Colonic mucosa (tissue), 4 donors: Measurements from ENCODE around the gene RABEP2. TPM values are rescaled to one million over a fixed set of nuclear protein-coding genes. Genes with fewer than 3 reads are reported as not detected.
"Not testable (repeated sequence)": the region's sequence is repeated elsewhere in the genome, so short reads cannot be mapped to it uniquely, and the experiment has no call there.

Source experiments
- DNase-seq: peaks from one replicate; pipeline ENCODE4 v3.0.0-alpha.2; 2020
- H3K27ac ChIP-seq: fragments of 200-600 bp; one replicate; pipeline ENCODE4 v1.8.0; 2021
- H3K27me3 ChIP-seq: fragments of 200-600 bp; one replicate; pipeline ENCODE4 v1.8.0; 2021
- H3K36me3 ChIP-seq: fragments of 200-600 bp; one replicate; pipeline ENCODE4 v1.8.0; 2021
- H3K4me1 ChIP-seq: fragments of 200-600 bp; one replicate; pipeline ENCODE4 v1.8.0; 2021; ENCODE audit warnings: mild to moderate bottlenecking
- H3K4me3 ChIP-seq: fragments of 200-600 bp; one replicate; pipeline ENCODE4 v1.8.0; 2021
- H3K9ac ChIP-seq, 2 donors: one replicate each; pipeline ENCODE4 v1.7.0; 2013; ENCODE audit warnings: control low read depth in 2 of 2, low read depth in 2 of 2, low read length in 2 of 2
- H3K9me3 ChIP-seq: fragments of 200-600 bp; one replicate; pipeline ENCODE4 v1.8.0; 2021
- CTCF ChIP-seq: fragments of 200-600 bp; IDR thresholded peaks from one replicate; pipeline ENCODE4 v1.8.0; 2022; ENCODE audit warnings: antibody characterized with exemption, mild to moderate bottlenecking
- intact Hi-C: fragments of 100-400 bp; cut with DNase I; formaldehyde crosslinking; loops from one replicate; pipeline ENCODE4 v1.14.1; 2022
- total RNA-seq, 2 donors: library from RNA; stranded (reverse); fragmentation: NEBNext Ultra II Directional in 1 of 2; extraction: Animal tissue kit (Norgen Biotek cat#: 25700) in 1 of 2; gene quantifications; one replicate each; pipeline ENCODE4 v1.2.1, GENCODE V29; 2021
- donor health status: healthy.
- donor health status: DM: no; HTN: no; CAD: no.
- donor health status: DM: no; HTN: no; CAD: no.

RABEP2 gene
- total RNA-seq, 2 donors from 2014 or later: 24.5 to 47.4 TPM

- H3K36me3 ChIP-seq: no peaks in the 10 kb centered on the region
- H3K4me1 ChIP-seq: peaks cover 7% of the 10 kb centered on the region
- TF ChIP-seq CTCF: no peak
- intact Hi-C loops: no loop called here
- peak within 1 kb of the TSS; percentile 76 to 94 for H3K9ac ChIP-seq
- peak within 1 kb of the TSS; percentile 99 for H3K4me3 ChIP-seq
- peak; percentile 100 for DNase-seq
- H3K9me3 ChIP-seq: no peaks in the 10 kb centered on the region
- no peaks in the 10 kb centered on the region for H3K27me3 ChIP-seq
- peak within 1 kb of the TSS; percentile 82 for H3K27ac ChIP-seq
These were observed 25.8 kb upstream of the RABEP2 start, which contains the start of gene NFATC2IP for GRCh38 chr16:28950648-28951409. Gene NFATC2IP (plus strand): TSS chr16:28950937. CDS start chr16:28951012, 75 bp downstream.

GRCh38 chr16:28946681-28947080, 21.6 kb upstream of the RABEP2 start:
- no peak for DNase-seq
- Histone ChIP-seq H3K27me3 (no peaks in the 10 kb centered on the region), H3K9me3 (no peaks in the 10 kb centered on the region), H3K9ac (no peak overlapping the region), H3K4me1 (peaks cover 4% of the 10 kb centered on the region), H3K27ac (no peak overlapping the region), H3K36me3 (no peaks in the 10 kb centered on the region), H3K4me3 (no peak overlapping the region)
- TF ChIP-seq CTCF: no peak
- intact Hi-C loops: loop anchor here (5.0 to 10.0 kb wide), 2 partner anchors 74 to 122 kb away; partner anchors contain the start of gene ATXN2L

DNA sequence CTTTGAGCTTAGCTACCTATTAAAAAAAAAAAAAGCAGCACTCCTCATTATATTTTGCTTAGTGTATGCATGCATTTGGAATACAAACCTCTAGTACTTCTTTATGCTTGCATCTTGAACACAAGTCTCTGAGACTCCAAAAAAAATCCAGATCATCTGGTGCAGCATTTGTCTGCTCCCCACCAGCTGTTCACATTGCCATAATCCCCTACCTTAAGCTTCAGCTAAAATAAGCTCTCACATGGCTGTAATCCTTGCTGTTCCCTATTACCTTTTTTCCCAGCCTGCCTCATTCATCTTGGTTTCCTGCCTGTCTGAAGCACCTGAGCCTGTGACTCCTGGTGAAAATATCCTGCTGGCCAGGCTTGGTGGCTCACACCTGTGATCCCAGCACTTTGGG, 18.2 kb upstream of the RABEP2 start:
- H3K9me3 ChIP-seq: no peaks in the 10 kb centered on the region
- H3K4me1 ChIP-seq: peaks cover 4% of the 10 kb centered on the region
- no peak overlapping the region for H3K4me3 ChIP-seq
- TF ChIP-seq CTCF: no peak
- H3K27me3 ChIP-seq: no peaks in the 10 kb centered on the region
- intact Hi-C loops: loop anchor here (10.0 kb wide), 1 partner anchor 118 kb away; the partner anchor contains the start of gene ATXN2L
- H3K9ac ChIP-seq: no peak overlapping the region
- no peak for DNase-seq
- H3K36me3 ChIP-seq: no peaks in the 10 kb centered on the region
- no peak overlapping the region for H3K27ac ChIP-seq

- H3K36me3 ChIP-seq, H3K9me3 ChIP-seq, H3K27me3 ChIP-seq, H3K4me3 ChIP-seq, H3K27ac ChIP-seq, H3K9ac ChIP-seq, H3K4me1 ChIP-seq, DNase-seq: not testable (repeated sequence)
- intact Hi-C loops: loop anchor here (10.0 kb wide), 1 partner anchor 115 kb away; the partner anchor contains the start of gene ATXN2L
These were observed 14.8 kb upstream of the RABEP2 start for GRCh38 chr16:28939825-28940224.

DNA sequence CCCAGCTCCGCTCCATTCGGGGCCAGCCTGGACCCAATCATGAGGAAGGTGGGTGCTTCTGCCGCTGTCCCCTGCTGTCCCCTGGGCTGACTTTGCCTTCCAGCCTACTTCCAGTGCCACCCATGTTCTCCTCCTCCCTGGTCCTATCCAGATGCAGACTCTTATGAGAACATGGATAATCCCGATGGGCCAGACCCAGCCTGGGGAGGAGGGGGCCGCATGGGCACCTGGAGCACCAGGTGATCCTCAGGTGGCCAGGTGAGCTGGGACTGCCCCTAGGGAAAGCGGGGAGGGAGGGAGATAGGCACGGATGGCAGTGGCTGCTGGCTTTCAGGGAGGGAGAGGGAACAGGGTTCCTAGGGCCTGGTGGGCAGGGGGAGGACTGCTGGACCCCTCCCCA, 13.7 kb upstream of the RABEP2 start:
- intact Hi-C loops: no loop called here
- Histone ChIP-seq H3K9me3 (no peaks in the 10 kb centered on the region), H3K36me3 (no peaks in the 10 kb centered on the region), H3K4me3 (no peak overlapping the region), H3K27me3 (no peaks in the 10 kb centered on the region), H3K9ac (no peak overlapping the region), H3K27ac (no peak overlapping the region), H3K4me1 (peaks cover 6% of the 10 kb centered on the region)
- TF ChIP-seq CTCF: no peak
- no peak for DNase-seq
